ENCODE measurements around the gene CTNNBL1. TPM values are rescaled to one million over a fixed set of nuclear protein-coding genes. Genes with fewer than 3 reads are reported as not detected.

Gene CTNNBL1
- total and polyA plus RNA-seq, 7 experiments from 2014 or later = 41.7 to 93.4 (median 56.4) TPM

GRCh38 chr20:37726971-37727956 is 33.4 kb downstream of the CTNNBL1 start:
- Mint-ChIP-seq H3K36me3 (peaks cover 0 to 18% (median 8%) of the 10 kb centered on the region in 5 donors), H3K4me3 (no peak overlapping the region)

GRCh38 chr20:37727957-37728634 is 34.3 kb downstream of the CTNNBL1 start:
- H3K9me3 ChIP-seq (ENCODE audit: control insufficient read depth in 2 of 3, low read length in 3 of 3) = no peaks in the 10 kb centered on the region
- no peaks in the 10 kb centered on the region for H3K27me3 ChIP-seq (ENCODE audit: control insufficient read depth in 2 of 2, insufficient read depth in 2 of 2, low read length in 2 of 2)
- Mint-ChIP-seq H3K4me1 (peaks cover 10 to 49% (median 29%) of the 10 kb centered on the region in 7 donors), H3K4me3 (no peak overlapping the region), H3K36me3 (peaks cover 5 to 23% (median 14%) of the 10 kb centered on the region in 5 donors), H3K27me3 (no peaks in the 10 kb centered on the region), H3K9me3 (no peaks in the 10 kb centered on the region), H3K27ac (peak overlapping the region in 1 of 9 donors; percentile 3)
- intact Hi-C loops (cut with micrococcal nuclease) = no loop called here
- POLR2A ChIA-PET = no interaction called here
- CTCF ChIA-PET = no interaction called here
- H3K4me3 ChIP-seq (ENCODE audit: low read length) = no peak overlapping the region
- peaks cover 0 to 8% (median 0%) of the 10 kb centered on the region in 3 experiments for H3K36me3 ChIP-seq (ENCODE audit: control insufficient read depth in 2 of 3, insufficient read depth in 3 of 3, low read length in 3 of 3)
- H3K27ac ChIP-seq (ENCODE audit: low read depth, low read length) = no peak overlapping the region
- DNase-seq (no peak), ATAC-seq (no peak)
- no peaks in the 10 kb centered on the region for H3K4me1 ChIP-seq (ENCODE audit: control insufficient read depth in 2 of 2, insufficient read depth in 2 of 2, low read length in 2 of 2)

More at GRCh38 chr20:37726971-37727956, 33.4 kb downstream of the CTNNBL1 start:
- Histone ChIP-seq H3K4me1 (ENCODE audit: control insufficient read depth in 2 of 2, insufficient read depth in 2 of 2, low read length in 2 of 2) (no peaks in the 10 kb centered on the region), H3K4me3 (ENCODE audit: low read length) (no peak overlapping the region), H3K9me3 (ENCODE audit: control insufficient read depth in 2 of 3, low read length in 3 of 3) (no peaks in the 10 kb centered on the region), H3K36me3 (ENCODE audit: control insufficient read depth in 2 of 3, insufficient read depth in 3 of 3, low read length in 3 of 3) (no peaks in the 10 kb centered on the region), H3K27me3 (ENCODE audit: control insufficient read depth in 2 of 2, insufficient read depth in 2 of 2, low read length in 2 of 2) (no peaks in the 10 kb centered on the region), H3K27ac (ENCODE audit: low read depth, low read length) (no peak overlapping the region)
- no peak for DNase-seq
- ChIA-PET POLR2A (no interaction called here), CTCF (no interaction called here)
- Mint-ChIP-seq H3K27me3 (no peaks in the 10 kb centered on the region), H3K4me1 (peaks cover 10 to 55% (median 34%) of the 10 kb centered on the region in 7 donors), H3K9me3 (no peaks in the 10 kb centered on the region), H3K27ac (no peak overlapping the region)
- intact Hi-C loops (cut with micrococcal nuclease) = no loop called here
- ATAC-seq = no peak

- no peaks in the 10 kb centered on the region for H3K27me3 Mint-ChIP-seq
- DNase-seq (no peak), ATAC-seq (no peak)
- H3K36me3 Mint-ChIP-seq = peaks cover 6 to 29% (median 15%) of the 10 kb centered on the region in 5 donors
- no peaks in the 10 kb centered on the region for H3K27me3 ChIP-seq (ENCODE audit: control insufficient read depth in 2 of 2, insufficient read depth in 2 of 2, low read length in 2 of 2)
- H3K27ac ChIP-seq (ENCODE audit: low read depth, low read length) = no peak overlapping the region
- no peaks in the 10 kb centered on the region for H3K9me3 ChIP-seq (ENCODE audit: control insufficient read depth in 2 of 3, low read length in 3 of 3)
- H3K4me3 ChIP-seq (ENCODE audit: low read length) = no peak overlapping the region
- H3K4me3 Mint-ChIP-seq = no peak overlapping the region
- peaks cover 0 to 13% (median 0%) of the 10 kb centered on the region in 3 experiments for H3K36me3 ChIP-seq (ENCODE audit: control insufficient read depth in 2 of 3, insufficient read depth in 3 of 3, low read length in 3 of 3)
- peaks cover 0 to under 1% (median 0%) of the 10 kb centered on the region in 11 donors for H3K9me3 Mint-ChIP-seq
- H3K4me1 Mint-ChIP-seq = peaks cover 10 to 49% (median 28%) of the 10 kb centered on the region in 7 donors
- peak overlapping the region in 1 of 9 donors; percentile 3 for H3K27ac Mint-ChIP-seq
- intact Hi-C loops (cut with micrococcal nuclease) = no loop called here
- H3K4me1 ChIP-seq (ENCODE audit: control insufficient read depth in 2 of 2, insufficient read depth in 2 of 2, low read length in 2 of 2) = no peaks in the 10 kb centered on the region
- CTCF ChIA-PET = no interaction called here
- POLR2A ChIA-PET = no interaction called here
These were observed 34.8 kb downstream of the CTNNBL1 start for GRCh38 chr20:37728635-37728983.

- ATAC-seq = no peak
- DNase-seq = no peak
- Histone ChIP-seq H3K27ac (ENCODE audit: low read depth, low read length) (no peak overlapping the region), H3K9me3 (ENCODE audit: control insufficient read depth in 2 of 3, low read length in 3 of 3) (no peaks in the 10 kb centered on the region), H3K27me3 (ENCODE audit: control insufficient read depth in 2 of 2, insufficient read depth in 2 of 2, low read length in 2 of 2) (no peaks in the 10 kb centered on the region), H3K36me3 (ENCODE audit: control insufficient read depth in 2 of 3, insufficient read depth in 3 of 3, low read length in 3 of 3) (peaks cover 0 to 20% (median 0%) of the 10 kb centered on the region in 3 experiments), H3K4me3 (ENCODE audit: low read length) (no peak overlapping the region), H3K4me1 (ENCODE audit: control insufficient read depth in 2 of 2, insufficient read depth in 2 of 2, low read length in 2 of 2) (no peaks in the 10 kb centered on the region)
- H3K27ac Mint-ChIP-seq = peak overlapping the region in 1 of 9 donors; percentile 5
- H3K9me3 Mint-ChIP-seq = peaks cover 0 to 2% (median 0%) of the 10 kb centered on the region in 11 donors
- ChIA-PET CTCF (no interaction called here), POLR2A (no interaction called here)
- peaks cover 6 to 30% (median 22%) of the 10 kb centered on the region in 5 donors for H3K36me3 Mint-ChIP-seq
- H3K27me3 Mint-ChIP-seq = no peaks in the 10 kb centered on the region
- peaks cover 10 to 40% (median 28%) of the 10 kb centered on the region in 7 donors for H3K4me1 Mint-ChIP-seq
- intact Hi-C loops (cut with micrococcal nuclease) = no loop called here
- no peak overlapping the region for H3K4me3 Mint-ChIP-seq
These were observed 35.6 kb downstream of the CTNNBL1 start for GRCh38 chr20:37729452-37729851.

GRCh38 chr20:37729909-37730308 is 36.1 kb downstream of the CTNNBL1 start:
- Mint-ChIP-seq H3K4me3 (no peak overlapping the region), H3K27me3 (no peaks in the 10 kb centered on the region), H3K36me3 (peaks cover 6 to 31% (median 24%) of the 10 kb centered on the region in 5 donors), H3K4me1 (peaks cover 10 to 39% (median 28%) of the 10 kb centered on the region in 7 donors), H3K27ac (peak overlapping the region in 1 of 9 donors; percentile 5), H3K9me3 (peaks cover 0 to 2% (median 0%) of the 10 kb centered on the region in 11 donors)
- no peaks in the 10 kb centered on the region for H3K27me3 ChIP-seq (ENCODE audit: control insufficient read depth in 2 of 2, insufficient read depth in 2 of 2, low read length in 2 of 2)
- H3K36me3 ChIP-seq (ENCODE audit: control insufficient read depth in 2 of 3, insufficient read depth in 3 of 3, low read length in 3 of 3) = peaks cover 0 to 20% (median 0%) of the 10 kb centered on the region in 3 experiments
- CTCF ChIA-PET = no interaction called here
- ATAC-seq = peak; percentile 16
- H3K4me3 ChIP-seq (ENCODE audit: low read length) = no peak overlapping the region
- no peaks in the 10 kb centered on the region for H3K9me3 ChIP-seq (ENCODE audit: control insufficient read depth in 2 of 3, low read length in 3 of 3)
- no peaks in the 10 kb centered on the region for H3K4me1 ChIP-seq (ENCODE audit: control insufficient read depth in 2 of 2, insufficient read depth in 2 of 2, low read length in 2 of 2)
- POLR2A ChIA-PET = no interaction called here
- no peak overlapping the region for H3K27ac ChIP-seq (ENCODE audit: low read depth, low read length)
- intact Hi-C loops (cut with micrococcal nuclease) = no loop called here
- DNase-seq = no peak

GRCh38 chr20:37733416-37733815 is 39.6 kb downstream of the CTNNBL1 start:
- no peak overlapping the region for H3K4me3 Mint-ChIP-seq
- H3K36me3 Mint-ChIP-seq = peaks cover 12 to 59% (median 44%) of the 10 kb centered on the region in 5 donors
- ChIA-PET POLR2A (no interaction called here), CTCF (no interaction called here)
- H3K36me3 ChIP-seq (ENCODE audit: control insufficient read depth in 2 of 3, insufficient read depth in 3 of 3, low read length in 3 of 3) = peaks cover 0 to 46% (median 0%) of the 10 kb centered on the region in 3 experiments
- H3K4me3 ChIP-seq (ENCODE audit: low read length) = no peak overlapping the region
- intact Hi-C loops (cut with micrococcal nuclease) = no loop called here
- DNase-seq (no peak), ATAC-seq (no peak)
- H3K27ac ChIP-seq (ENCODE audit: low read depth, low read length) = no peak overlapping the region
- H3K27me3 ChIP-seq (ENCODE audit: control insufficient read depth in 2 of 2, insufficient read depth in 2 of 2, low read length in 2 of 2) = no peaks in the 10 kb centered on the region
- no peaks in the 10 kb centered on the region for H3K4me1 ChIP-seq (ENCODE audit: control insufficient read depth in 2 of 2, insufficient read depth in 2 of 2, low read length in 2 of 2)
- peaks cover 3 to 19% (median 16%) of the 10 kb centered on the region in 7 donors for H3K4me1 Mint-ChIP-seq
- H3K9me3 ChIP-seq (ENCODE audit: control insufficient read depth in 2 of 3, low read length in 3 of 3) = no peaks in the 10 kb centered on the region
- H3K27me3 Mint-ChIP-seq = no peaks in the 10 kb centered on the region
- no peak overlapping the region for H3K27ac Mint-ChIP-seq
- peaks cover 0 to 2% (median 0%) of the 10 kb centered on the region in 11 donors for H3K9me3 Mint-ChIP-seq

All from naive thymus-derived CD4-positive, alpha-beta T cell (primary cell).